Measurements from ENCODE around the gene SLC34A3.

DNA sequence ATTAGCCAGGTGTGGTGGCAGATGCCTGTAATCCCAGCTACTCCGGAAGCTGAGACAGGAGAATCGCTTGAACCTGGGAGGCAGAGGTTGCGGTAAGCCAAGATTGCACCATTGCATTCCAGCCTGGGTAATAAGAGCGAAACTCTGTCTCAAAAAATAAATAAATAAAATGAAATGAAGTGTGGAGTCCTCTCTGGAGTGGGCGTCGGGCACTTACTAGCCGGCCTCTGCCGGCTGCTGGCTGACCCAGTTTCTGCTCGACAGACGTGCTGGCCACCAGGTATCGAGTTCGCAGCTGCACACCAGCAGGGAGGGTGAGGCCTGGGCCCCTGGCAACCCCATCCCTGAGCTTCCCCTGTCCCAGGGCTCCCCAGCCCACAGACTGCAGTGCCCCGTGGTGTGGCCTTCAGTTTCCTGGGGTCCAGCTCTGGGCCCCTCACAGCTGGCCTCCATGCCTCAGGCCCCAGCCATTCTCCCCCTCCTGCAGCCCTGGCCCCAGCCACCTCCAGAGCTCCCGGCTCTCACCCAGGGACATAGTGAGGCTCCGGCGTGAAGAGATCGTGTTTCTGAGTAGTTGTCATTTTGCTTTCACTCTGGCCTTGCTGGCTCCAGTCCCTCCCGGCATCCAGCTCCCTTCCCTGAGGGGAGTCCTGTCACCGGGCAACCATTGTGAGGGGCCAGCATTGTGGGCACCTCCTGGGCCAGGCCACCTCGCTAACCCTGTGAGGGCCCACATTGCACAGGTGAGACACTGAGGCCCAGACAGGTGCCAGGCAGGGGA lies 16.6 kb downstream of the SLC34A3 start:
- TF ChIP-seq, protein P1, sequence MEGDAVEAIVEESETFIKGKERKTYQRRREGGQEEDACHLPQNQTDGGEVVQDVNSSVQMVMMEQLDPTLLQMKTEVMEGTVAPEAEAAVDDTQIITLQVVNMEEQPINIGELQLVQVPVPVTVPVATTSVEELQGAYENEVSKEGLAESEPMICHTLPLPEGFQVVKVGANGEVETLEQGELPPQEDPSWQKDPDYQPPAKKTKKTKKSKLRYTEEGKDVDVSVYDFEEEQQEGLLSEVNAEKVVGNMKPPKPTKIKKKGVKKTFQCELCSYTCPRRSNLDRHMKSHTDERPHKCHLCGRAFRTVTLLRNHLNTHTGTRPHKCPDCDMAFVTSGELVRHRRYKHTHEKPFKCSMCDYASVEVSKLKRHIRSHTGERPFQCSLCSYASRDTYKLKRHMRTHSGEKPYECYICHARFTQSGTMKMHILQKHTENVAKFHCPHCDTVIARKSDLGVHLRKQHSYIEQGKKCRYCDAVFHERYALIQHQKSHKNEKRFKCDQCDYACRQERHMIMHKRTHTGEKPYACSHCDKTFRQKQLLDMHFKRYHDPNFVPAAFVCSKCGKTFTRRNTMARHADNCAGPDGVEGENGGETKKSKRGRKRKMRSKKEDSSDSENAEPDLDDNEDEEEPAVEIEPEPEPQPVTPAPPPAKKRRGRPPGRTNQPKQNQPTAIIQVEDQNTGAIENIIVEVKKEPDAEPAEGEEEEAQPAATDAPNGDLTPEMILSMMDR (IDR thresholded peaks at IDR 0.05), result no peak
- no peak for TF ChIP-seq POLR2A (IDR thresholded peaks at IDR 0.05; ENCODE audit: low read depth)
- no peak for TF ChIP-seq POLR2AphosphoS5 (IDR thresholded peaks at IDR 0.05)
- TF ChIP-seq EP300 (IDR thresholded peaks at IDR 0.05), result no peak
